ENCODE data around the gene WASHC4. TPM values are rescaled to one million over a fixed set of nuclear protein-coding genes. Genes with fewer than 3 reads are reported as not detected.

The WASHC4 gene
- total RNA-seq, 1 experiment from 2014 or later: 42.9 TPM

DNA sequence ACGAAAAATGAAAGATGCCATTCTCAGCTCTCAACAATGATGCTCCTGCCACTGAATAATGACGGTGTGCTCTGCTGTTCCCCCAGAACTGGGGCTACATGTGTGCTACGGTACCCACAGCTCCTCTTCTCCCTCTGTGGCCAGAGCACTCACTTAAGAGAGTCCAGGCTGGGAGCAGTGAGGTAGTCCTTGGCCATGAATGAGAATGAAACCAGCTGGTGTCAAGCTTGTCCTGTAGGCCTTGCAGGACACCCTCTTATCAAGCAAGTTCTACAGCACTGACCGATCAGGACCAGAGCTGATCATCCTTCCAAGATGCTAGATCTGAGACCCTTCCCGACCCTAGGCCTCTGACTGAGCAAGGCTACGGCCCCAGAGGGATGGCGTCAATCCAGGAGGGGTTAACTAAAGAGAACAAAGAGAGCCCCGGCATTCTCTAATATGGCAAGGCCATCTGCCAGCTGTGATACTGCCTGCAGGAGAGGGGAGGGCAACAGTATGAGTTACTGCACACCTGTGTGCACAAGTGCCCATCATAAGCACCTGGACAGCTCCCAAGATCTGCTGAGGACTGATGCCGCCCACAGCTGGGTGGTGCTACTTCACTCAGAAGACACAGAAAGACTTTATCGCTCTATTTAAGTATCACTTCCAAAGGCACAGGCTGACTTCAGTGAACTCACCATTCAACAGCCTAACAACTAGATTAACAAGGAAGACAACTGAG is 98.0 kb downstream of the WASHC4 start (continued):
- TF ChIP-seq NFATC4 (CRISPR knock-in tag; IDR thresholded peaks at IDR 0.05) (no peak), ZNF671 (CRISPR knock-in tag; IDR thresholded peaks at IDR 0.05) (no peak), SOX15 (CRISPR knock-in tag; IDR thresholded peaks at IDR 0.05) (no peak), NFE2L1 (CRISPR knock-in tag; IDR thresholded peaks at IDR 0.05) (no peak), CTCF (IDR thresholded peaks at IDR 0.05) (no peak), FOXP4 (CRISPR knock-in tag; IDR thresholded peaks at IDR 0.05) (no peak), RORB (CRISPR knock-in tag; IDR thresholded peaks at IDR 0.05) (no peak), PRRX2 (CRISPR knock-in tag; IDR thresholded peaks at IDR 0.05) (no peak), E2F4 (CRISPR knock-in tag; IDR thresholded peaks at IDR 0.05; ENCODE audit: borderline replicate concordance, low read depth) (no peak)
- TF ChIP-seq, protein P1, sequence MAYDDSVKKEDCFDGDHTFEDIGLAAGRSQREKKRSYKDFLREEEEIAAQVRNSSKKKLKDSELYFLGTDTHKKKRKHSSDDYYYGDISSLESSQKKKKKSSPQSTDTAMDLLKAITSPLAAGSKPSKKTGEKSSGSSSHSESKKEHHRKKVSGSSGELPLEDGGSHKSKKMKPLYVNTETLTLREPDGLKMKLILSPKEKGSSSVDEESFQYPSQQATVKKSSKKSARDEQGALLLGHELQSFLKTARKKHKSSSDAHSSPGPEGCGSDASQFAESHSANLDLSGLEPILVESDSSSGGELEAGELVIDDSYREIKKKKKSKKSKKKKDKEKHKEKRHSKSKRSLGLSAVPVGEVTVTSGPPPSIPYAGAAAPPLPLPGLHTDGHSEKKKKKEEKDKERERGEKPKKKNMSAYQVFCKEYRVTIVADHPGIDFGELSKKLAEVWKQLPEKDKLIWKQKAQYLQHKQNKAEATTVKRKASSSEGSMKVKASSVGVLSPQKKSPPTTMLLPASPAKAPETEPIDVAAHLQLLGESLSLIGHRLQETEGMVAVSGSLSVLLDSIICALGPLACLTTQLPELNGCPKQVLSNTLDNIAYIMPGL (CRISPR knock-in tag; IDR thresholded peaks at IDR 0.05): no peak
- TF ChIP-seq, protein P2, sequence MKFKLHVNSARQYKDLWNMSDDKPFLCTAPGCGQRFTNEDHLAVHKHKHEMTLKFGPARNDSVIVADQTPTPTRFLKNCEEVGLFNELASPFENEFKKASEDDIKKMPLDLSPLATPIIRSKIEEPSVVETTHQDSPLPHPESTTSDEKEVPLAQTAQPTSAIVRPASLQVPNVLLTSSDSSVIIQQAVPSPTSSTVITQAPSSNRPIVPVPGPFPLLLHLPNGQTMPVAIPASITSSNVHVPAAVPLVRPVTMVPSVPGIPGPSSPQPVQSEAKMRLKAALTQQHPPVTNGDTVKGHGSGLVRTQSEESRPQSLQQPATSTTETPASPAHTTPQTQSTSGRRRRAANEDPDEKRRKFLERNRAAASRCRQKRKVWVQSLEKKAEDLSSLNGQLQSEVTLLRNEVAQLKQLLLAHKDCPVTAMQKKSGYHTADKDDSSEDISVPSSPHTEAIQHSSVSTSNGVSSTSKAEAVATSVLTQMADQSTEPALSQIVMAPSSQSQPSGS (CRISPR knock-in tag; IDR thresholded peaks at IDR 0.05; ENCODE audit: borderline replicate concordance, low read depth): no peak
- TF ChIP-seq, protein P3, sequence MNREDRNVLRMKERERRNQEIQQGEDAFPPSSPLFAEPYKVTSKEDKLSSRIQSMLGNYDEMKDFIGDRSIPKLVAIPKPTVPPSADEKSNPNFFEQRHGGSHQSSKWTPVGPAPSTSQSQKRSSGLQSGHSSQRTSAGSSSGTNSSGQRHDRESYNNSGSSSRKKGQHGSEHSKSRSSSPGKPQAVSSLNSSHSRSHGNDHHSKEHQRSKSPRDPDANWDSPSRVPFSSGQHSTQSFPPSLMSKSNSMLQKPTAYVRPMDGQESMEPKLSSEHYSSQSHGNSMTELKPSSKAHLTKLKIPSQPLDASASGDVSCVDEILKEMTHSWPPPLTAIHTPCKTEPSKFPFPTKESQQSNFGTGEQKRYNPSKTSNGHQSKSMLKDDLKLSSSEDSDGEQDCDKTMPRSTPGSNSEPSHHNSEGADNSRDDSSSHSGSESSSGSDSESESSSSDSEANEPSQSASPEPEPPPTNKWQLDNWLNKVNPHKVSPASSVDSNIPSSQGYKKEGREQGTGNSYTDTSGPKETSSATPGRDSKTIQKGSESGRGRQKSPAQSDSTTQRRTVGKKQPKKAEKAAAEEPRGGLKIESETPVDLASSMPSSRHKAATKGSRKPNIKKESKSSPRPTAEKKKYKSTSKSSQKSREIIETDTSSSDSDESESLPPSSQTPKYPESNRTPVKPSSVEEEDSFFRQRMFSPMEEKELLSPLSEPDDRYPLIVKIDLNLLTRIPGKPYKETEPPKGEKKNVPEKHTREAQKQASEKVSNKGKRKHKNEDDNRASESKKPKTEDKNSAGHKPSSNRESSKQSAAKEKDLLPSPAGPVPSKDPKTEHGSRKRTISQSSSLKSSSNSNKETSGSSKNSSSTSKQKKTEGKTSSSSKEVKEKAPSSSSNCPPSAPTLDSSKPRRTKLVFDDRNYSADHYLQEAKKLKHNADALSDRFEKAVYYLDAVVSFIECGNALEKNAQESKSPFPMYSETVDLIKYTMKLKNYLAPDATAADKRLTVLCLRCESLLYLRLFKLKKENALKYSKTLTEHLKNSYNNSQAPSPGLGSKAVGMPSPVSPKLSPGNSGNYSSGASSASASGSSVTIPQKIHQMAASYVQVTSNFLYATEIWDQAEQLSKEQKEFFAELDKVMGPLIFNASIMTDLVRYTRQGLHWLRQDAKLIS (CRISPR knock-in tag; IDR thresholded peaks at IDR 0.05; ENCODE audit: borderline replicate concordance): no peak

GRCh38 chr12:105206686-105207374 is 99.3 kb downstream of the WASHC4 start:
- Mint-ChIP-seq H3K27me3 (ENCODE audit: low read depth) (no peaks in the 10 kb centered on the region), H3K4me1 (no peaks in the 10 kb centered on the region), H3K36me3 (peaks cover 14% of the 10 kb centered on the region), H3K9me3 (no peaks in the 10 kb centered on the region), H3K27ac (no peak overlapping the region), H3K4me3 (no peak overlapping the region)
- ChIA-PET POLR2A (no interaction called here), CTCF (no interaction called here)
- ATAC-seq (no peak), DNase-seq (ENCODE audit: low spot score) (no peak)
- no peak for TF ChIP-seq AR (CRISPR knock-in tag; IDR thresholded peaks at IDR 0.05)
- TF ChIP-seq, protein P4, sequence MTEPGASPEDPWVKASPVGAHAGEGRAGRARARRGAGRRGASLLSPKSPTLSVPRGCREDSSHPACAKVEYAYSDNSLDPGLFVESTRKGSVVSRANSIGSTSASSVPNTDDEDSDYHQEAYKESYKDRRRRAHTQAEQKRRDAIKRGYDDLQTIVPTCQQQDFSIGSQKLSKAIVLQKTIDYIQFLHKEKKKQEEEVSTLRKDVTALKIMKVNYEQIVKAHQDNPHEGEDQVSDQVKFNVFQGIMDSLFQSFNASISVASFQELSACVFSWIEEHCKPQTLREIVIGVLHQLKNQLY (CRISPR knock-in tag; IDR thresholded peaks at IDR 0.05): no peak
- TF ChIP-seq, protein P5, sequence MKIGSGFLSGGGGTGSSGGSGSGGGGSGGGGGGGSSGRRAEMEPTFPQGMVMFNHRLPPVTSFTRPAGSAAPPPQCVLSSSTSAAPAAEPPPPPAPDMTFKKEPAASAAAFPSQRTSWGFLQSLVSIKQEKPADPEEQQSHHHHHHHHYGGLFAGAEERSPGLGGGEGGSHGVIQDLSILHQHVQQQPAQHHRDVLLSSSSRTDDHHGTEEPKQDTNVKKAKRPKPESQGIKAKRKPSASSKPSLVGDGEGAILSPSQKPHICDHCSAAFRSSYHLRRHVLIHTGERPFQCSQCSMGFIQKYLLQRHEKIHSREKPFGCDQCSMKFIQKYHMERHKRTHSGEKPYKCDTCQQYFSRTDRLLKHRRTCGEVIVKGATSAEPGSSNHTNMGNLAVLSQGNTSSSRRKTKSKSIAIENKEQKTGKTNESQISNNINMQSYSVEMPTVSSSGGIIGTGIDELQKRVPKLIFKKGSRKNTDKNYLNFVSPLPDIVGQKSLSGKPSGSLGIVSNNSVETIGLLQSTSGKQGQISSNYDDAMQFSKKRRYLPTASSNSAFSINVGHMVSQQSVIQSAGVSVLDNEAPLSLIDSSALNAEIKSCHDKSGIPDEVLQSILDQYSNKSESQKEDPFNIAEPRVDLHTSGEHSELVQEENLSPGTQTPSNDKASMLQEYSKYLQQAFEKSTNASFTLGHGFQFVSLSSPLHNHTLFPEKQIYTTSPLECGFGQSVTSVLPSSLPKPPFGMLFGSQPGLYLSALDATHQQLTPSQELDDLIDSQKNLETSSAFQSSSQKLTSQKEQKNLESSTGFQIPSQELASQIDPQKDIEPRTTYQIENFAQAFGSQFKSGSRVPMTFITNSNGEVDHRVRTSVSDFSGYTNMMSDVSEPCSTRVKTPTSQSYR (CRISPR knock-in tag; IDR thresholded peaks at IDR 0.05): no peak
